Measurements from ENCODE around the gene ACAD11. TPM values are rescaled to one million over a fixed set of nuclear protein-coding genes. Genes with fewer than 3 reads are reported as not detected.

Gene ACAD11
- total RNA-seq, 1 experiment from 2014 or later = 15.6 TPM

DNA sequence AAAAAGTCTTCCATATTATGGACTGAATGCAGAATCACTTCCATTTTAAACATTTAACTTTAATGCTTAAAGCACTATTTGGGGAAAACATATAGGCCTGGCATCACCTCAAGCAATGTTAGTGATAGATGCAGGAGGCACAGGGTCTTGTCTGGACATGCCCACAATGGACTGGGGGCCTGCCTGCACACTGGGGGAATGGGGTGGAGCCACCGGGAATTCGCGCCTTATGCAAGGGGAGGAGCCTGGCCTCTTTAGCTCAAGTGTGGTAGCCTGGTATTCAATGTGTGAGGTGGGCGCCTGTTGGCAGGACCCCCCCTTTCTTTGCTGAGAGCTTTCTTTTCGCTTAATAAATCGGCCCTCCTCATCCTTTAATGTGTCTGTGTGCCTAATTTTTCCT, 32.7 kb downstream of the ACAD11 start:
- Histone ChIP-seq H4K5ac (ENCODE audit: insufficient read length, low read depth, low read length) (no peak overlapping the region), H2BK20ac (ENCODE audit: low read depth, low read length, poor library complexity, severe bottlenecking) (no peak overlapping the region), H3K79me1 (ENCODE audit: insufficient read depth, low read depth, low read length, poor library complexity, severe bottlenecking) (no peaks in the 10 kb centered on the region), H4K20me1 (ENCODE audit: control insufficient read depth, insufficient read depth, insufficient read length) (no peaks in the 10 kb centered on the region), H4K8ac (replicated peaks; ENCODE audit: insufficient read length, low read depth, low read length) (no peak overlapping the region), H2BK120ac (ENCODE audit: low read depth, low read length, poor library complexity, severe bottlenecking) (no peak overlapping the region), H2AFZ (ENCODE audit: low read length) (no peak overlapping the region), H3K56ac (ENCODE audit: insufficient read length, low read depth, low read length) (no peak overlapping the region), H3K9ac (ENCODE audit: extremely low read depth, insufficient read length, low read length) (no peak overlapping the region), H3K4me1 (ENCODE audit: insufficient read depth, low read length) (no peaks in the 10 kb centered on the region; the same call in 1 of the 2 replicates), H3K4me2 (ENCODE audit: insufficient read depth, insufficient read length, low read length) (no peak overlapping the region), H2BK12ac (ENCODE audit: insufficient read length, low read depth, low read length) (no peak overlapping the region), H2BK5ac (ENCODE audit: insufficient read length, low read length) (no peak overlapping the region), H3K23ac (ENCODE audit: insufficient read length, low read depth, low read length) (no peak overlapping the region), H3K23me2 (ENCODE audit: insufficient read length, low read depth, low read length, poor library complexity, severe bottlenecking) (no peaks in the 10 kb centered on the region), H2BK15ac (ENCODE audit: low read depth, low read length) (no peak overlapping the region), H3K4ac (ENCODE audit: low read depth, low read length) (no peak overlapping the region), H3K18ac (ENCODE audit: insufficient read length, low read depth, low read length) (no peak overlapping the region), H4K91ac (ENCODE audit: insufficient read length, low read depth, low read length) (no peak overlapping the region), H3K27me3 (ENCODE audit: insufficient read depth, low read length) (no peaks in the 10 kb centered on the region), H3K9me3 (ENCODE audit: control insufficient read depth, low read depth, low read length) (no peaks in the 10 kb centered on the region), H2AK5ac (ENCODE audit: insufficient read length, low read length) (no peak overlapping the region), H3T11ph (ENCODE audit: low read length) (no peak overlapping the region), H3K79me2 (ENCODE audit: insufficient read depth, low read length) (no peaks in the 10 kb centered on the region), H3K14ac (ENCODE audit: insufficient read depth, low read length) (no peak overlapping the region), H3K27ac (ENCODE audit: insufficient read length, low read depth, low read length) (no peak overlapping the region)
- Mint-ChIP-seq H3K4me1 (peaks cover 17 to 18% of the 10 kb centered on the region in 2 experiments), H3K9me3 (no peaks in the 10 kb centered on the region), H3K27me3 (ENCODE audit: low read depth) (no peaks in the 10 kb centered on the region), H3K36me3 (ENCODE audit: insufficient read depth in 1 of 3, low read depth in 3 of 3) (peaks cover 0 to 21% (median 16%) of the 10 kb centered on the region in 3 experiments; a peak in 4 of 7 replicates), H3K27ac (peak overlapping the region in 2 of 3 experiments; percentile 57 to 91; a peak in 3 of 7 replicates), H3K4me3 (no peak overlapping the region)
- no CpG with 5 or more reads among the region's 6 CpGs for whole genome bisulfite sequencing (ENCODE audit: extremely low coverage, insufficient read length, low lambda C conversion rate)
- TF ChIP-seq, protein P1, sequence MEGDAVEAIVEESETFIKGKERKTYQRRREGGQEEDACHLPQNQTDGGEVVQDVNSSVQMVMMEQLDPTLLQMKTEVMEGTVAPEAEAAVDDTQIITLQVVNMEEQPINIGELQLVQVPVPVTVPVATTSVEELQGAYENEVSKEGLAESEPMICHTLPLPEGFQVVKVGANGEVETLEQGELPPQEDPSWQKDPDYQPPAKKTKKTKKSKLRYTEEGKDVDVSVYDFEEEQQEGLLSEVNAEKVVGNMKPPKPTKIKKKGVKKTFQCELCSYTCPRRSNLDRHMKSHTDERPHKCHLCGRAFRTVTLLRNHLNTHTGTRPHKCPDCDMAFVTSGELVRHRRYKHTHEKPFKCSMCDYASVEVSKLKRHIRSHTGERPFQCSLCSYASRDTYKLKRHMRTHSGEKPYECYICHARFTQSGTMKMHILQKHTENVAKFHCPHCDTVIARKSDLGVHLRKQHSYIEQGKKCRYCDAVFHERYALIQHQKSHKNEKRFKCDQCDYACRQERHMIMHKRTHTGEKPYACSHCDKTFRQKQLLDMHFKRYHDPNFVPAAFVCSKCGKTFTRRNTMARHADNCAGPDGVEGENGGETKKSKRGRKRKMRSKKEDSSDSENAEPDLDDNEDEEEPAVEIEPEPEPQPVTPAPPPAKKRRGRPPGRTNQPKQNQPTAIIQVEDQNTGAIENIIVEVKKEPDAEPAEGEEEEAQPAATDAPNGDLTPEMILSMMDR (conservative IDR thresholded peaks at IDR 0.05) = no peak
- DNase-seq = peak; percentile 81
